ENCODE data around the gene DNAJA2.

DNA sequence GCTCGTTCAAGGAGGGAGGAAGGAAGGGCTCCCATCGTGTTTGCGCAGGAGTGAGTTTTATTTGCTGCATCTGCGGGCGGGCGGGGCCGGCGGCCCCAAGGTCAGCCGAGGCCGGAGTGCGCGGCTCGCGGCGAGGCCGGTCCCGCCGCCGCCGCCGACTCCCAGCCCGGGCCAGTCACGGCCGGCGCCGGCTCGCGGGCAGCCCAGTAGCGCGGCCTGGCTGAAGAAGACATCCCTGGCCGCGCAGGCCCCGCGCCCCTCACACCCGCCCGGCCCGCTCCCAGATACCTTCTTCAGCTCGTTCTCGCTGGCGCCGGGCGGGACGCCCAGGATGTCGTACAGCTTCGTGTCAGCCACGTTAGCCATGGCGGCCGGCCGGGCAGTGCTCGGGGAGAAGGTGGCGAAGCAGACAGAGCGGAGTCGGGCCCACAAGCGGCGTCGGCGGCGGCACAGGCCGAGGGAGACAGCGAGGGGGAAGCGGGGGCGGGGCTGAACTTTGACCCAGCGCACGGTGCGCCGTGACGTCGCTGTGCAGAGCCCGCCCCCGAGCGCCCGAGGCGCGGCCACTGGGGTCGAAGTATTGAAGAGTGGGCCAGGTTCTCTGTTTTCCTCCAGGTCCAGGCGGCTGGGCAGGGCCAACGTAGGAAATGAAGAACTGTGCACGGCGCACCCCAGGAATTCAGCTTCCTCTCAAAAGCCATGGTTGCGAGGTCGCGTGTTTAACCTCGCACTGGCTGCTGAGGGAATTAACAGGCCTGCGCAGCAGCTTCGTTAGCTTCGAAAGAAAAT is at the start of gene DNAJA2:
- TF ChIP-seq, protein P1, sequence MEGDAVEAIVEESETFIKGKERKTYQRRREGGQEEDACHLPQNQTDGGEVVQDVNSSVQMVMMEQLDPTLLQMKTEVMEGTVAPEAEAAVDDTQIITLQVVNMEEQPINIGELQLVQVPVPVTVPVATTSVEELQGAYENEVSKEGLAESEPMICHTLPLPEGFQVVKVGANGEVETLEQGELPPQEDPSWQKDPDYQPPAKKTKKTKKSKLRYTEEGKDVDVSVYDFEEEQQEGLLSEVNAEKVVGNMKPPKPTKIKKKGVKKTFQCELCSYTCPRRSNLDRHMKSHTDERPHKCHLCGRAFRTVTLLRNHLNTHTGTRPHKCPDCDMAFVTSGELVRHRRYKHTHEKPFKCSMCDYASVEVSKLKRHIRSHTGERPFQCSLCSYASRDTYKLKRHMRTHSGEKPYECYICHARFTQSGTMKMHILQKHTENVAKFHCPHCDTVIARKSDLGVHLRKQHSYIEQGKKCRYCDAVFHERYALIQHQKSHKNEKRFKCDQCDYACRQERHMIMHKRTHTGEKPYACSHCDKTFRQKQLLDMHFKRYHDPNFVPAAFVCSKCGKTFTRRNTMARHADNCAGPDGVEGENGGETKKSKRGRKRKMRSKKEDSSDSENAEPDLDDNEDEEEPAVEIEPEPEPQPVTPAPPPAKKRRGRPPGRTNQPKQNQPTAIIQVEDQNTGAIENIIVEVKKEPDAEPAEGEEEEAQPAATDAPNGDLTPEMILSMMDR (IDR thresholded peaks at IDR 0.05; ENCODE audit: low read length): no peak
- TF ChIP-seq EZH2 (IDR thresholded peaks at IDR 0.05; ENCODE audit: borderline replicate concordance, low read length): no peak

Measured in OCI-LY1 (cell line).